ENCODE measurements around the gene CRYBB2. TPM values are rescaled to one million over a fixed set of nuclear protein-coding genes. Genes with fewer than 3 reads are reported as not detected.

Gene CRYBB2
- total and polyA plus RNA-seq, 4 donors: 0.08 to 0.10 TPM; not detected in 2

DNA sequence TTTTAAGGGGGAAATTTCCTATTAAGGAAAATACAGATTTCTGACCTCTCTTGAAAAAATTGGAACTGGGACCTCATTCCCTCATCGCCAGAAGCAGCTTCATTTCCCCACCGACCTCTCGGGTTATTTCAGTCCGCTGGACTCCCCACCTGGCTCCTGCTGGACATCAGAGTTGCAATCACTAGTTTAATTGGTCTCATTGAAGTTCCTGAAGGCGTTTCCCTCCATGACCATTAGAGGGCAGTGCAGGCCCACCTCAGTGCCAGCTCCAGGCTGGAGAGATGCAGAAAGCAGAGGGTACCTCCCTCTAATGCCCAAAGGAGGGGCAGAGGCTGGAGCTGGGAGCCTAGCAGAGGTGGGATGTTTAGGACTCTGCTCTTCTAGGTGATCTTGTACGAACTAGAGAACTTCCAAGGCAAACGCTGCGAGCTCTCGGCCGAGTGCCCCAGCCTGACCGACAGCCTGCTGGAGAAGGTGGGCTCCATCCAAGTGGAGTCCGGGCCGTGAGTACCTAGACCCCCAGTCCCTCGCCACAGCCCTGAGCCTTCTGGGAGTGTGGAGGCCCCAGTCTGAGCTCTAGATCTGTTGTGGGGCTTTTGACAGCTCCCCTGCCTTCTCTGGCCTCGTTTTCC, 17.0 kb upstream of the CRYBB2 start:
- peaks cover 4 to 7% (median 6%) of the 10 kb centered on the region in 4 donors for H3K36me3 ChIP-seq (ENCODE audit: control insufficient read depth in 4 of 4, insufficient read depth in 3 of 4, low read depth in 1 of 4, low read length in 3 of 4)
- H3K9ac ChIP-seq (ENCODE audit: low read depth in 1 of 2, low read length in 2 of 2): no peak overlapping the region
- H3K27me3 ChIP-seq (ENCODE audit: control insufficient read depth in 4 of 4, insufficient read depth in 4 of 4, low read length in 3 of 4): no peaks in the 10 kb centered on the region
- H3K4me3 ChIP-seq (ENCODE audit: low read depth in 1 of 3, low read length in 3 of 3): no peak overlapping the region
- no peaks in the 10 kb centered on the region for H3K4me1 ChIP-seq (ENCODE audit: control insufficient read depth in 4 of 4, insufficient read depth in 4 of 4, low read length in 3 of 4)
- 59% methylated on average over 15 of the region's 15 CpGs for WGBS
- no peak overlapping the region for H3K27ac ChIP-seq (ENCODE audit: low read depth in 1 of 2, low read length in 2 of 2)
- no peaks in the 10 kb centered on the region for H3K9me3 ChIP-seq (ENCODE audit: control insufficient read depth in 4 of 4, low read length in 3 of 4)
- DNase-seq (ENCODE audit: low spot score): peak; percentile 67
- no peak for TF ChIP-seq RXRA (IDR thresholded peaks at IDR 0.05)
- no peak for TF ChIP-seq JUND (IDR thresholded peaks at IDR 0.05)
- TF ChIP-seq EGR1 (IDR thresholded peaks at IDR 0.05; ENCODE audit: low read depth in 2 of 2): no peak
- TF ChIP-seq SP1 (IDR thresholded peaks at IDR 0.05): no peak
- TF ChIP-seq FOXA2 (IDR thresholded peaks at IDR 0.05): no peak
- TF ChIP-seq, protein P1, sequence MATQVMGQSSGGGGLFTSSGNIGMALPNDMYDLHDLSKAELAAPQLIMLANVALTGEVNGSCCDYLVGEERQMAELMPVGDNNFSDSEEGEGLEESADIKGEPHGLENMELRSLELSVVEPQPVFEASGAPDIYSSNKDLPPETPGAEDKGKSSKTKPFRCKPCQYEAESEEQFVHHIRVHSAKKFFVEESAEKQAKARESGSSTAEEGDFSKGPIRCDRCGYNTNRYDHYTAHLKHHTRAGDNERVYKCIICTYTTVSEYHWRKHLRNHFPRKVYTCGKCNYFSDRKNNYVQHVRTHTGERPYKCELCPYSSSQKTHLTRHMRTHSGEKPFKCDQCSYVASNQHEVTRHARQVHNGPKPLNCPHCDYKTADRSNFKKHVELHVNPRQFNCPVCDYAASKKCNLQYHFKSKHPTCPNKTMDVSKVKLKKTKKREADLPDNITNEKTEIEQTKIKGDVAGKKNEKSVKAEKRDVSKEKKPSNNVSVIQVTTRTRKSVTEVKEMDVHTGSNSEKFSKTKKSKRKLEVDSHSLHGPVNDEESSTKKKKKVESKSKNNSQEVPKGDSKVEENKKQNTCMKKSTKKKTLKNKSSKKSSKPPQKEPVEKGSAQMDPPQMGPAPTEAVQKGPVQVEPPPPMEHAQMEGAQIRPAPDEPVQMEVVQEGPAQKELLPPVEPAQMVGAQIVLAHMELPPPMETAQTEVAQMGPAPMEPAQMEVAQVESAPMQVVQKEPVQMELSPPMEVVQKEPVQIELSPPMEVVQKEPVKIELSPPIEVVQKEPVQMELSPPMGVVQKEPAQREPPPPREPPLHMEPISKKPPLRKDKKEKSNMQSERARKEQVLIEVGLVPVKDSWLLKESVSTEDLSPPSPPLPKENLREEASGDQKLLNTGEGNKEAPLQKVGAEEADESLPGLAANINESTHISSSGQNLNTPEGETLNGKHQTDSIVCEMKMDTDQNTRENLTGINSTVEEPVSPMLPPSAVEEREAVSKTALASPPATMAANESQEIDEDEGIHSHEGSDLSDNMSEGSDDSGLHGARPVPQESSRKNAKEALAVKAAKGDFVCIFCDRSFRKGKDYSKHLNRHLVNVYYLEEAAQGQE (IDR thresholded peaks at IDR 0.05): no peak
- TF ChIP-seq FOXA1 (IDR thresholded peaks at IDR 0.05): no peak
- TF ChIP-seq, protein P2, sequence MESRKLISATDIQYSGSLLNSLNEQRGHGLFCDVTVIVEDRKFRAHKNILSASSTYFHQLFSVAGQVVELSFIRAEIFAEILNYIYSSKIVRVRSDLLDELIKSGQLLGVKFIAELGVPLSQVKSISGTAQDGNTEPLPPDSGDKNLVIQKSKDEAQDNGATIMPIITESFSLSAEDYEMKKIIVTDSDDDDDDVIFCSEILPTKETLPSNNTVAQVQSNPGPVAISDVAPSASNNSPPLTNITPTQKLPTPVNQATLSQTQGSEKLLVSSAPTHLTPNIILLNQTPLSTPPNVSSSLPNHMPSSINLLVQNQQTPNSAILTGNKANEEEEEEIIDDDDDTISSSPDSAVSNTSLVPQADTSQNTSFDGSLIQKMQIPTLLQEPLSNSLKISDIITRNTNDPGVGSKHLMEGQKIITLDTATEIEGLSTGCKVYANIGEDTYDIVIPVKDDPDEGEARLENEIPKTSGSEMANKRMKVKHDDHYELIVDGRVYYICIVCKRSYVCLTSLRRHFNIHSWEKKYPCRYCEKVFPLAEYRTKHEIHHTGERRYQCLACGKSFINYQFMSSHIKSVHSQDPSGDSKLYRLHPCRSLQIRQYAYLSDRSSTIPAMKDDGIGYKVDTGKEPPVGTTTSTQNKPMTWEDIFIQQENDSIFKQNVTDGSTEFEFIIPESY (IDR thresholded peaks at IDR 0.05): no peak
- TF ChIP-seq, protein P3, sequence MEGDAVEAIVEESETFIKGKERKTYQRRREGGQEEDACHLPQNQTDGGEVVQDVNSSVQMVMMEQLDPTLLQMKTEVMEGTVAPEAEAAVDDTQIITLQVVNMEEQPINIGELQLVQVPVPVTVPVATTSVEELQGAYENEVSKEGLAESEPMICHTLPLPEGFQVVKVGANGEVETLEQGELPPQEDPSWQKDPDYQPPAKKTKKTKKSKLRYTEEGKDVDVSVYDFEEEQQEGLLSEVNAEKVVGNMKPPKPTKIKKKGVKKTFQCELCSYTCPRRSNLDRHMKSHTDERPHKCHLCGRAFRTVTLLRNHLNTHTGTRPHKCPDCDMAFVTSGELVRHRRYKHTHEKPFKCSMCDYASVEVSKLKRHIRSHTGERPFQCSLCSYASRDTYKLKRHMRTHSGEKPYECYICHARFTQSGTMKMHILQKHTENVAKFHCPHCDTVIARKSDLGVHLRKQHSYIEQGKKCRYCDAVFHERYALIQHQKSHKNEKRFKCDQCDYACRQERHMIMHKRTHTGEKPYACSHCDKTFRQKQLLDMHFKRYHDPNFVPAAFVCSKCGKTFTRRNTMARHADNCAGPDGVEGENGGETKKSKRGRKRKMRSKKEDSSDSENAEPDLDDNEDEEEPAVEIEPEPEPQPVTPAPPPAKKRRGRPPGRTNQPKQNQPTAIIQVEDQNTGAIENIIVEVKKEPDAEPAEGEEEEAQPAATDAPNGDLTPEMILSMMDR (IDR thresholded peaks at IDR 0.05; ENCODE audit: low read depth, low read length, missing input control): peak; percentile 87
- TF ChIP-seq HNF4A (conservative IDR thresholded peaks at IDR 0.05): no peak
- TF ChIP-seq NR2F2 (IDR thresholded peaks at IDR 0.05): no peak
- TF ChIP-seq TAF1 (conservative IDR thresholded peaks at IDR 0.05): no peak
- no peak for TF ChIP-seq GABPA (IDR thresholded peaks at IDR 0.05 in 1 of 2, conservative IDR thresholded peaks at IDR 0.05 in 1 of 2)
- TF ChIP-seq, protein P4, sequence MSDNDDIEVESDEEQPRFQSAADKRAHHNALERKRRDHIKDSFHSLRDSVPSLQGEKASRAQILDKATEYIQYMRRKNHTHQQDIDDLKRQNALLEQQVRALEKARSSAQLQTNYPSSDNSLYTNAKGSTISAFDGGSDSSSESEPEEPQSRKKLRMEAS (IDR thresholded peaks at IDR 0.05): no peak
- TF ChIP-seq RAD21 (IDR thresholded peaks at IDR 0.05): peak; percentile 75 to 83

DNA sequence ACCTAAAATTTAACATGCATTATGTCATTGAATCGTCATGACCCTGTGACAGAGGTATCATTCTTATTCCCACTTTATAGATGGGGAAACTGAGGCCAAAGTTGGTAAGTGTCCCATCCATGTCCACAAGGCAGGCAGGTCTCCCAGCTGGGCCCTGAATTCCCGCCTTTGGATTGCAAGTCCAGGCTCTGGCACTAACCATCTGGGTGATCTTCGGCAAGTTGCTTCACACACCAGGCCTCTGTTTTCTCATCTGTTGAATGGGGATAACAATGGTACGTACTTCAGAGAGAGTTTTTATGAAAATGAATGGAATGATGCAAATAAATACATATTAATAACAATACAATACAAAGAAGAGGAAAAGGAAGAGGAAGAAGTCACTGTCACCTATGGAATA, 16.4 kb upstream of the CRYBB2 start:
- H3K9me3 ChIP-seq (ENCODE audit: control insufficient read depth in 4 of 4, low read length in 3 of 4): no peaks in the 10 kb centered on the region
- no peak for DNase-seq (ENCODE audit: low spot score)
- H3K4me1 ChIP-seq (ENCODE audit: control insufficient read depth in 4 of 4, insufficient read depth in 4 of 4, low read length in 3 of 4): peaks cover 0 to 2% (median 0%) of the 10 kb centered on the region in 4 donors
- H3K27me3 ChIP-seq (ENCODE audit: control insufficient read depth in 4 of 4, insufficient read depth in 4 of 4, low read length in 3 of 4): no peaks in the 10 kb centered on the region
- 96% methylated on average over 4 of the region's 4 CpGs for WGBS
- H3K36me3 ChIP-seq (ENCODE audit: control insufficient read depth in 4 of 4, insufficient read depth in 3 of 4, low read depth in 1 of 4, low read length in 3 of 4): peaks cover under 1 to 5% (median 3%) of the 10 kb centered on the region in 4 donors
- H3K9ac ChIP-seq (ENCODE audit: low read depth in 1 of 2, low read length in 2 of 2): no peak overlapping the region
- no peak overlapping the region for H3K4me3 ChIP-seq (ENCODE audit: low read depth in 1 of 3, low read length in 3 of 3)
- TF ChIP-seq YY1 (IDR thresholded peaks at IDR 0.05): no peak
- TF ChIP-seq, protein P5, sequence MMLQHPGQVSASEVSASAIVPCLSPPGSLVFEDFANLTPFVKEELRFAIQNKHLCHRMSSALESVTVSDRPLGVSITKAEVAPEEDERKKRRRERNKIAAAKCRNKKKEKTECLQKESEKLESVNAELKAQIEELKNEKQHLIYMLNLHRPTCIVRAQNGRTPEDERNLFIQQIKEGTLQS (IDR thresholded peaks at IDR 0.05): no peak
- TF ChIP-seq JUND (IDR thresholded peaks at IDR 0.05): no peak
- TF ChIP-seq, protein P3 (IDR thresholded peaks at IDR 0.05; ENCODE audit: low read depth, low read length, missing input control): no peak
- TF ChIP-seq RAD21 (IDR thresholded peaks at IDR 0.05): no peak
- TF ChIP-seq NR2F2 (IDR thresholded peaks at IDR 0.05): no peak
- TF ChIP-seq HNF4A (conservative IDR thresholded peaks at IDR 0.05): no peak
- TF ChIP-seq, protein P4 (IDR thresholded peaks at IDR 0.05): no peak
- no peak for TF ChIP-seq TAF1 (conservative IDR thresholded peaks at IDR 0.05)
- TF ChIP-seq RXRA (IDR thresholded peaks at IDR 0.05): no peak
- TF ChIP-seq FOXA2 (IDR thresholded peaks at IDR 0.05): no peak
- no peak for TF ChIP-seq SP1 (IDR thresholded peaks at IDR 0.05)
- TF ChIP-seq FOXA1 (IDR thresholded peaks at IDR 0.05): no peak
- TF ChIP-seq HNF4G (IDR thresholded peaks at IDR 0.05): no peak
- no peak overlapping the region for H3K27ac ChIP-seq (ENCODE audit: low read depth in 1 of 2, low read length in 2 of 2)

Data from liver (tissue), 9 donors.